ENCODE results near the gene HPCAL1. TPM values are rescaled to one million over a fixed set of nuclear protein-coding genes. Genes with fewer than 3 reads are reported as not detected.

Gene HPCAL1
- total and polyA plus RNA-seq, 2 of the 4 experiments (the other 2 are of a cell fraction): 8.2 to 33.7 TPM

GRCh38 chr2:10392548-10392947 is 89.8 kb downstream of the HPCAL1 start:
- ATAC-seq (ENCODE audit: low read depth) (no peak), DNase-seq (no peak)
- Histone ChIP-seq H2BK120ac (ENCODE audit: low read depth, low read length) (no peak overlapping the region), H4K5ac (ENCODE audit: low read depth, low read length) (no peak overlapping the region), H2AFZ (replicated peaks; ENCODE audit: low read length, poor library complexity) (no peak overlapping the region), H3K27me3 (ENCODE audit: control insufficient read depth, insufficient read depth, low read length) (no peaks in the 10 kb centered on the region), H2BK5ac (ENCODE audit: low read depth, low read length, poor library complexity, severe bottlenecking) (no peak overlapping the region), H3K18ac (ENCODE audit: low read depth, low read length) (no peak overlapping the region), H3K79me1 (ENCODE audit: low read depth in 1 of 2, low read length in 2 of 2) (peaks cover 5 to 16% of the 10 kb centered on the region in 2 experiments; a peak in 3 of 4 replicates), H3K9ac (ENCODE audit: low read depth, low read length) (no peak overlapping the region), H4K8ac (ENCODE audit: low read depth in 2 of 2, low read length in 2 of 2) (no peak overlapping the region), H2AK9ac (replicated peaks; ENCODE audit: low read depth, low read length, poor library complexity) (no peak overlapping the region), H4K91ac (ENCODE audit: insufficient read depth, low read depth, low read length) (no peak overlapping the region), H2AK5ac (ENCODE audit: low read depth, low read length) (no peak overlapping the region), H3K9me3 (ENCODE audit: control insufficient read depth, insufficient read depth, low read length) (no peaks in the 10 kb centered on the region), H3K4ac (ENCODE audit: low read depth, low read length) (no peak overlapping the region), H2BK15ac (ENCODE audit: low read depth, low read length) (no peak overlapping the region), H3K4me1 (ENCODE audit: control insufficient read depth, insufficient read depth, low read length) (peaks cover 10% of the 10 kb centered on the region), H3K14ac (replicated peaks; ENCODE audit: low read depth, low read length) (no peak overlapping the region), H3K27ac (ENCODE audit: insufficient read depth, low read length) (no peak overlapping the region), H3K4me2 (ENCODE audit: low read depth, low read length) (no peak overlapping the region), H3K56ac (ENCODE audit: extremely low read depth, insufficient read depth, low read length) (no peak overlapping the region), H3K4me3 (ENCODE audit: insufficient read depth, low read depth, low read length) (no peak overlapping the region), H3K23ac (ENCODE audit: low read depth, low read length) (no peak overlapping the region), H4K20me1 (ENCODE audit: insufficient read depth, low read length) (peaks cover 9% of the 10 kb centered on the region), H3K9me1 (ENCODE audit: insufficient read depth, low read length) (peaks cover 16% of the 10 kb centered on the region), H2BK20ac (ENCODE audit: low read depth, low read length) (no peak overlapping the region), H3K36me3 (ENCODE audit: control insufficient read depth, insufficient read depth, low read length) (no peaks in the 10 kb centered on the region)
- intact Hi-C loops (cut with micrococcal nuclease) (no loop called here), in situ Hi-C loops (cut with MboI; ENCODE audit: low sequenced_read_pairs) (no loop called here), dilution Hi-C loops (cut with HindIII; ENCODE audit: low sequenced_read_pairs, unreplicated experiment) (no loop called here)
- WGBS, 2 experiments (ENCODE audit: extremely low coverage in 2 of 2, insufficient read length in 1 of 2): no CpG with 5 or more reads among the region's 6 CpGs
- BruUV-seq (replicated peaks): no TSS peak
- CTCF ChIA-PET: no interaction called here
- no peak for TF ChIP-seq FOS (IDR thresholded peaks at IDR 0.05; ENCODE audit: low read depth, low read length)
- no peak for TF ChIP-seq BHLHE40 (IDR thresholded peaks at IDR 0.05; ENCODE audit: low read depth, low read length)
- TF ChIP-seq CTCF (conservative IDR thresholded peaks at IDR 0.05; ENCODE audit: low read depth, low read length): no peak
- TF ChIP-seq ELK1 (IDR thresholded peaks at IDR 0.05; ENCODE audit: borderline replicate concordance, low read depth, low read length): no peak
- no peak for TF ChIP-seq MXI1 (IDR thresholded peaks at IDR 0.05; ENCODE audit: borderline replicate concordance, low read depth, low read length)
- TF ChIP-seq POLR2A (IDR thresholded peaks at IDR 0.05; ENCODE audit: low read depth, low read length): no peak
- TF ChIP-seq CEBPB (IDR thresholded peaks at IDR 0.05; ENCODE audit: low read depth, low read length): no peak
- no peak for TF ChIP-seq USF2 (IDR thresholded peaks at IDR 0.05; ENCODE audit: low read depth, low read length)
- no peak for TF ChIP-seq NFE2L2 (IDR thresholded peaks at IDR 0.05; ENCODE audit: low read depth, low read length)
- no peak for TF ChIP-seq RFX5 (IDR thresholded peaks at IDR 0.05; ENCODE audit: low read depth, low read length)
- no peak for TF ChIP-seq RCOR1 (IDR thresholded peaks at IDR 0.05; ENCODE audit: insufficient replicate concordance, low read length)
- TF ChIP-seq CHD1 (IDR thresholded peaks at IDR 0.05; ENCODE audit: low read depth, low read length): no peak
- no peak for TF ChIP-seq MAZ (IDR thresholded peaks at IDR 0.05; ENCODE audit: borderline replicate concordance, low read depth, low read length)
- no peak for TF ChIP-seq MAFK (IDR thresholded peaks at IDR 0.05; ENCODE audit: low read depth, low read length)
- no peak for TF ChIP-seq RAD21 (IDR thresholded peaks at IDR 0.05; ENCODE audit: low read length)
- TF ChIP-seq SMC3 (IDR thresholded peaks at IDR 0.05; ENCODE audit: low read depth, low read length): no peak
- POLR2A ChIA-PET (ENCODE audit: unreplicated experiment): no interaction called here
